GM12872 (cell line): Measurements from ENCODE around the gene TSSK6.
A peak's percentile ranks its signal among the peaks of the same experiment; 100 is the strongest.

Experiments used
- TF ChIP-seq, protein P1 (sequence below): IDR thresholded peaks from 3 replicates; pipeline ENCODE4 v1.5.1; 2011; ENCODE audit warnings: low read depth, mild to moderate bottlenecking, low read length, moderate library complexity; ENCODE audit not compliant: insufficient read depth

TSSK6 gene

DNA sequence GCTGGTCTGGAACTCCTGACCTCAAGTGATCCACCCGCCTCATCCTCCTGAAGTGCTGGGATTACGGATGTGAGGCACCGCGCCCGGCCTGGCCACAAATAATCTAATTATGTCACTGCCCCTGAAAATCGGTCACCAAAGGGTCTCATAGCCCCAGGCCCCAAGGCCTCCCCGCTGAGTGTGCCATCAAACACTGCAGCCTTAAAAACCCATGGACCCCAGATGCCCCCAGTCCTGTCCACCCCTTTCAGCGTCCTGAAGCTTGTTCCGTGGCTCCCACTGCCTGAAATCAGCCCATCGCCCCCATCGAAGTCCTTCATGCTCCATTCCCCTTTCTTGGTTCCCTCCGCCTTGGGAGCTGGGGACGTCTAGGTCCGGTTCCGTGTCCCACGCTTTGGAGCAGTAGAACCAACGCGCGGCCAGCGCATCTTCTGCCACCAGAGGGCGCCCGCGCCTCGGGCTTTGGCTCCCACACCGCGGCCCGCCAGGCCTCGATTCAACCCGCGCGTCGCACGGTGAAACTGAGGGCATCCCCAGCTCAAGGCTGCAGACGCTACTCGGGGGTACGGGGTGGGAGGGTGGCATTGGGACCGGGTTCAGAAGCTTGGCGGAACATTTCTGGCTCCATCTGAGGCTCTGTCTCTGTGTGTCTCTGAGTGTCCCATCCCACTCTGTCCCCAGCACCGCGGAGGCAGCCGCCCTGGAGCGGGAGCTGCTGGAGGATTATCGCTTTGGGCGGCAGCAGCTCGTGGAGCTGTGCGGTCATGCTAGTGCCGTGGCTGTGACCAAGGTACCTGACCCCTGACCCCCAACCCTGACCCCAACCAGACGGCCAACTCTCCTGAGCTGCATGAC lies 16.8 kb upstream of the TSSK6 start:
- TF ChIP-seq, protein P1, sequence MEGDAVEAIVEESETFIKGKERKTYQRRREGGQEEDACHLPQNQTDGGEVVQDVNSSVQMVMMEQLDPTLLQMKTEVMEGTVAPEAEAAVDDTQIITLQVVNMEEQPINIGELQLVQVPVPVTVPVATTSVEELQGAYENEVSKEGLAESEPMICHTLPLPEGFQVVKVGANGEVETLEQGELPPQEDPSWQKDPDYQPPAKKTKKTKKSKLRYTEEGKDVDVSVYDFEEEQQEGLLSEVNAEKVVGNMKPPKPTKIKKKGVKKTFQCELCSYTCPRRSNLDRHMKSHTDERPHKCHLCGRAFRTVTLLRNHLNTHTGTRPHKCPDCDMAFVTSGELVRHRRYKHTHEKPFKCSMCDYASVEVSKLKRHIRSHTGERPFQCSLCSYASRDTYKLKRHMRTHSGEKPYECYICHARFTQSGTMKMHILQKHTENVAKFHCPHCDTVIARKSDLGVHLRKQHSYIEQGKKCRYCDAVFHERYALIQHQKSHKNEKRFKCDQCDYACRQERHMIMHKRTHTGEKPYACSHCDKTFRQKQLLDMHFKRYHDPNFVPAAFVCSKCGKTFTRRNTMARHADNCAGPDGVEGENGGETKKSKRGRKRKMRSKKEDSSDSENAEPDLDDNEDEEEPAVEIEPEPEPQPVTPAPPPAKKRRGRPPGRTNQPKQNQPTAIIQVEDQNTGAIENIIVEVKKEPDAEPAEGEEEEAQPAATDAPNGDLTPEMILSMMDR, result peak; percentile 96

DNA sequence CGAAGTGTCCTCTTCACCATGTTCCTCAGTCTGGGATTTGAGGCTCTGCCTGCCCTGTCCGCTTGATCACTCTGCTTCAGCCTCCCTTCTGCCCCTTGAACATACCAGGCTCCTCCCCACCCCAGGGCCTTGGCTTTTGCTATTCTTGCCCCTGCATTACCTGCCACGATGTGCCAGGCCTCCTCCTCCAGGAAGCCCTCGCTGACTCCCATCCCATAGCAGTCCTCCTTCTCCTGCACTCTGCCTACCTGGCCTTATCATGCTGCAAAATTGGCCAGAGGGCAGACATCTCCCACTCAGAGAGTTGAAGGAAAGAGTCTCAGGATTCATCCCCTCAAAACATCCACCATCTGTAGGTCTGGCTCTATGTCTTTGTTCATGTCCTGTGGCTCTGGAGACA lies 15.5 kb upstream of the TSSK6 start:
- TF ChIP-seq, protein P1, result no peak

DNA sequence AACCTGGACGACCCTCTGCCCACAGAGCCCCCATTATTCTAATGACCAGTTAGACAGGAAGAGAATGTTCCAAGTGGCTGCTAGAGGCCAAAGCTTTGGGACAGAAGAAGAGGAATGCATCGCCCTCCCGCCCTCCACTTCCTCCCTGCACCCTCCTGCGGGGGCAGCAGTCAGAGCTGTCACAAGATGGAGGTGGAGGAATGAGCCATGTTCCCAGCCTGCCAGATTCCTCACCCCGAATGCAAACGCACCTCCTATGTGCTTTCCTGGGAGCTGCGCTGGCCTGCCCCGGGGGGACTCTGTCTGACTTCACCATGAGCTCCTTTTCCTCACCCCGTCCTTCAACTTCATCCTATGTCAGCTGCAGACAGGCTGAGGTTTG lies 15.1 kb upstream of the TSSK6 start:
- TF ChIP-seq, protein P1, result no peak

- TF ChIP-seq, protein P1, result no peak
Measured at GRCh38 chr19:19529783-19530422, 14.6 kb upstream of the TSSK6 start.

- TF ChIP-seq, protein P1, result no peak
Measured at GRCh38 chr19:19528721-19529490, 13.6 kb upstream of the TSSK6 start, which contains the start of gene YJEFN3. YJEFN3 (plus strand) TSS chr19:19528911; CDS start chr19:19528933, 22 bp downstream.

GRCh38 chr19:19527674-19528625 lies 12.6 kb upstream of the TSSK6 start:
- TF ChIP-seq, protein P1, result no peak

DNA sequence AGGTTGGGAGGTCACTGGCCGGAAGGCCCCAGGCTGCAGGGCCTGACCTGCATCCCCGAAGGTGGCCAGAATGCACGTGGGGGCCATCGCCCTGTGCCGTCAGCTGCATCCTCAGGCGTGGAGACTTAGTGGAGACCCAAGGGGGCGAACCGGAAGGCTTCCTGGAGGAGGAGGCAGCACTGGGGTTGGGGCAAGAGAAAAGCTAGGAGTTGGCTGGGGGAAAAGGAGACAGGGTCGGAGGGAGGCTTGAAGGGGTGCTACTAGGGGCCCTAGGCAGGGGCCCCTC lies 12.0 kb upstream of the TSSK6 start:
- TF ChIP-seq, protein P1, result no peak
